Colonic mucosa (tissue), 4 donors: ENCODE results near the gene HIVEP1. TPM values are rescaled to one million over a fixed set of nuclear protein-coding genes. Genes with fewer than 3 reads are reported as not detected.

ENCODE experiments used
- DNase-seq: peaks from one replicate; pipeline ENCODE4 v3.0.0-alpha.2; 2020
- H3K27ac ChIP-seq: fragments of 200-600 bp; one replicate; pipeline ENCODE4 v1.8.0; 2021
- H3K27me3 ChIP-seq: fragments of 200-600 bp; one replicate; pipeline ENCODE4 v1.8.0; 2021
- H3K36me3 ChIP-seq: fragments of 200-600 bp; one replicate; pipeline ENCODE4 v1.8.0; 2021
- H3K4me1 ChIP-seq: fragments of 200-600 bp; one replicate; pipeline ENCODE4 v1.8.0; 2021; ENCODE audit warnings: mild to moderate bottlenecking
- H3K4me3 ChIP-seq: fragments of 200-600 bp; one replicate; pipeline ENCODE4 v1.8.0; 2021
- H3K9ac ChIP-seq, 2 donors: one replicate each; pipeline ENCODE4 v1.7.0; 2013; ENCODE audit warnings: control low read depth in 2 of 2, low read depth in 2 of 2, low read length in 2 of 2
- H3K9me3 ChIP-seq: fragments of 200-600 bp; one replicate; pipeline ENCODE4 v1.8.0; 2021
- intact Hi-C: fragments of 100-400 bp; cut with DNase I; formaldehyde crosslinking; loops from one replicate; pipeline ENCODE4 v1.14.1; 2022
- total RNA-seq, 2 donors: library from RNA; stranded (reverse); fragmentation: NEBNext Ultra II Directional in 1 of 2; extraction: Animal tissue kit (Norgen Biotek cat#: 25700) in 1 of 2; gene quantifications; one replicate each; pipeline ENCODE4 v1.2.1, GENCODE V29; 2021
- TF ChIP-seq, protein P1 (sequence below): fragments of 200-600 bp; IDR thresholded peaks from one replicate; pipeline ENCODE4 v1.8.0; 2022; ENCODE audit warnings: antibody characterized with exemption, mild to moderate bottlenecking
- donor health status: healthy.
- donor health status: DM: no; HTN: no; CAD: no.
- donor health status: DM: no; HTN: no; CAD: no.

HIVEP1 gene
- total RNA-seq, 2 donors from 2014 or later, result 22.2 to 27.9 TPM

DNA sequence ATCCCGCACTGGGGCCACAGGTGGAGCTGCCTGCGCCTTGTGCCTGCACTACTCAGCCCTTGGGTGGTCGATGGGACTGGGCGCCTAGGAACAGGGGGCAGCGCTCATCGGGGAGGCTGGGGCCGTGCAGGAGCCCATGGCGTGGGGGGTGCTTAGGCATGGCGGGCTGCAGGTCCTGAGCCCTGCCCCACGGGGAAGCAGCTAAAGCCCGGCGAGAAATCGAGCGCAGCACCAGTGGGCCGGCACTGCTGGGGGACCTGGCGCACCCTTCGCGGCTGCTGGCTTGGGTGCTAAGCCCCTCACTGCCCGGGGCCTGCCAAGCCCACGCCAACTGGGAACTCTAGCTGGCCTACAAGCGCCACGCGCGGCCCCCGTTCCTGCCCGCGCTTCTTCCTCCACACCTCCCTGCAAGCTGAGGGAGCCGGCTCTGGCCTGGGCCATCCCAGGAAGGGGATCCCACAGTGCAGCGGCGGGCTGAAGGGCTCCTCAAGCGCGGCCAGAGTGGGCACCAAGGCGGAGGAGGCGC is 5.8 kb downstream of the HIVEP1 start:
- no peak overlapping the region for H3K27ac ChIP-seq
- H3K9me3 ChIP-seq, result no peaks in the 10 kb centered on the region
- H3K9ac ChIP-seq, result no peak overlapping the region
- H3K4me3 ChIP-seq, result no peak overlapping the region
- no peak for DNase-seq
- H3K27me3 ChIP-seq, result no peaks in the 10 kb centered on the region
- intact Hi-C loops, result no loop called here
- H3K36me3 ChIP-seq, result no peaks in the 10 kb centered on the region
- H3K4me1 ChIP-seq, result no peaks in the 10 kb centered on the region
- TF ChIP-seq, protein P1, sequence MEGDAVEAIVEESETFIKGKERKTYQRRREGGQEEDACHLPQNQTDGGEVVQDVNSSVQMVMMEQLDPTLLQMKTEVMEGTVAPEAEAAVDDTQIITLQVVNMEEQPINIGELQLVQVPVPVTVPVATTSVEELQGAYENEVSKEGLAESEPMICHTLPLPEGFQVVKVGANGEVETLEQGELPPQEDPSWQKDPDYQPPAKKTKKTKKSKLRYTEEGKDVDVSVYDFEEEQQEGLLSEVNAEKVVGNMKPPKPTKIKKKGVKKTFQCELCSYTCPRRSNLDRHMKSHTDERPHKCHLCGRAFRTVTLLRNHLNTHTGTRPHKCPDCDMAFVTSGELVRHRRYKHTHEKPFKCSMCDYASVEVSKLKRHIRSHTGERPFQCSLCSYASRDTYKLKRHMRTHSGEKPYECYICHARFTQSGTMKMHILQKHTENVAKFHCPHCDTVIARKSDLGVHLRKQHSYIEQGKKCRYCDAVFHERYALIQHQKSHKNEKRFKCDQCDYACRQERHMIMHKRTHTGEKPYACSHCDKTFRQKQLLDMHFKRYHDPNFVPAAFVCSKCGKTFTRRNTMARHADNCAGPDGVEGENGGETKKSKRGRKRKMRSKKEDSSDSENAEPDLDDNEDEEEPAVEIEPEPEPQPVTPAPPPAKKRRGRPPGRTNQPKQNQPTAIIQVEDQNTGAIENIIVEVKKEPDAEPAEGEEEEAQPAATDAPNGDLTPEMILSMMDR, result no peak

DNA sequence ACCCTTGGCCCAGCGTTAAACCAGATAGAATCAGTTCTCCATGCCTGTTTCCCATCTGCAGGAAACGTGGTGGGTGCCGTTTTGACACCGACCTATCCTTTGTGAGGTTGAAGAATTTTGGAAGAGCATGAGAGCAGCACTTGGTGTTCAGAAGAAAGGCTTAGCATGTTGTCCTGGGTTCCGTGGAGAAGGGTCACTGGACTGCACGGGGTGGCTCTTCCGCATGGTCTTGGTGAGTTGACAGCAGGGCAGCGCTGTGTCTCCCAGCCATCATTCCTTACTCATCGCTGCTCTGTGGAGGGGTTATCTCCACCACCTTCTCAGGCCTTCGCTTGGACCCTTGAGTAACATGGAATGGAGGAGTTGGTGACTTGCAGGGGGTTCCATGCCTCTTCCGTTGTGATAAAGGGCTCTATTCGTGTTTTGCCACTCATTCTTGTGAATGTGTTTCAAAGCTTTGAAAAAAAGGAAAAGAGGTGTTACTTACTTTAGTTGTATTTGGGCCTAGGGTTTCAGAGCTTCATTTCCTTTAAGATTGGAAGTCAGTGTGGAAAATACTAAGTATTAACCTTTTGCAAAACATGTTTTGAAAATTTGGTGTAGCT is 8.2 kb downstream of the HIVEP1 start:
- no peak overlapping the region for H3K9ac ChIP-seq
- TF ChIP-seq, protein P1, result no peak
- H3K4me3 ChIP-seq, result no peak overlapping the region
- H3K27me3 ChIP-seq, result no peaks in the 10 kb centered on the region
- intact Hi-C loops, result no loop called here
- H3K9me3 ChIP-seq, result no peaks in the 10 kb centered on the region
- no peaks in the 10 kb centered on the region for H3K36me3 ChIP-seq
- DNase-seq, result no peak
- H3K27ac ChIP-seq, result no peak overlapping the region
- H3K4me1 ChIP-seq, result peaks cover 3% of the 10 kb centered on the region

DNA sequence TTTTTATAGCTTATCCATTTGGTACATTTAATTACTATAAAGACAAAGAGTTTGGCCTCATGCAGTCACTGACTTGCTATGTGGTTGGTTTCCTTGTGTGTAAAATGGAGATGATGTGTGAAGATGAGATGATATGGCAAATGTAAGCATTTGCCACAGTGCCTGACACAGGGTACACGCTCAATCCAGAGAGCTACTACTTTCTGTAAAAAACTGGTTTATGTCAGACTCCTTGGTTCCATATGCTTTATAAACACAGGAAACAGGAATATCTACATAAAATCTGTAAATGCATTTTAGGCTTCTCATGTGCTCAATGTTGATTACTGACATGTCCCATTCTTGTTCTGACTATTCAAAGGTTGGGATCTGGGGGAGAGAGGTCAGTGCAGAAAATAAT is 10.4 kb downstream of the HIVEP1 start:
- no peaks in the 10 kb centered on the region for H3K27me3 ChIP-seq
- no peaks in the 10 kb centered on the region for H3K9me3 ChIP-seq
- no peak overlapping the region for H3K27ac ChIP-seq
- TF ChIP-seq, protein P1, result no peak
- H3K36me3 ChIP-seq, result no peaks in the 10 kb centered on the region
- peaks cover 3% of the 10 kb centered on the region for H3K4me1 ChIP-seq
- H3K9ac ChIP-seq, result no peak overlapping the region
- H3K4me3 ChIP-seq, result no peak overlapping the region
- no peak for DNase-seq
- intact Hi-C loops, result no loop called here

DNA sequence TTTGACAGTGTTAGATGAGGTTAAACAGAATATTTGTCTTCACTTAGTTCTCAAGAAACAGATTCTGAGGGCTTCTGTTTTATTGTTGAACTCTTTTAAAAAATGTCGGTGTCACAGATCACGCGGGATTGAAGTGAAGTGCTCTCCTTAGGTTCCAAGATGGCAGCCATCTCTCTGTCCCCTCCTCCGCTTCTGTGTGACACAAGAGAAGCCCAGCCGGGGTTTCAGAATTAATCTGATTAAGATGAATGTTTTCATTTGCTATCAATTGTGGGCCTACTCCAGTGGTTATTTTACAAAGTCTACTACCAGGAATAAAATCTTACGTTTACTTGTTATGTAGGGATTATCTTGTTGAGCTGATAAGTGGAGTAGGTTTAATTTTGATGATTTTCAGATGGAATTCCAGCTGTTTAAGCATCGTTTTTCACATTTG is 10.9 kb downstream of the HIVEP1 start:
- intact Hi-C loops, result no loop called here
- H3K27ac ChIP-seq, result no peak overlapping the region

DNA sequence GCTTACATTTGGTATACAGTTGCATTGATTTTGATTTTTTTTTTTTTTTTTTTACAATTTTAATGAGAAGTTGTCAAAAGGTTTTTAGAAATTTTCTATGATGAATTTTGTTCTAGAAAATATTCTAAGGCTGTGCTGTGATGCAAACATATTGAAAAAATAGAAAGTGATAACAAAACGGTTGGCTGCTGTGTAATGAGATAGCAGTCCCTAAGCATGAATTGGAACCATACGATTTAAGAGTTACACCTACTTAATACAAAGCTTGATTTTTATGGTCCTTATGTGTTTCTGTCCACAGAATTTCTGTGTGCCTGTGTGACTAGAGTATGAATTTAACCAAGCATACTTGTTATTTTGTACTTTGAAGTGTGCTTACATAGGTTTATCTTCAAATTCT is 12.1 kb downstream of the HIVEP1 start:
- H3K9ac ChIP-seq, result no peak overlapping the region
- TF ChIP-seq, protein P1, result no peak
- H3K27ac ChIP-seq, result peak overlapping the region; percentile 35
- no peak for DNase-seq
- H3K36me3 ChIP-seq, result no peaks in the 10 kb centered on the region
- no peaks in the 10 kb centered on the region for H3K9me3 ChIP-seq
- no peak overlapping the region for H3K4me3 ChIP-seq
- peaks cover 11% of the 10 kb centered on the region for H3K4me1 ChIP-seq
- intact Hi-C loops, result no loop called here
- H3K27me3 ChIP-seq, result no peaks in the 10 kb centered on the region

More for the DNA sequence above, 10.9 kb downstream of the HIVEP1 start:
- no peak for DNase-seq
- Histone ChIP-seq H3K27me3 (no peaks in the 10 kb centered on the region), H3K9me3 (no peaks in the 10 kb centered on the region), H3K4me3 (no peak overlapping the region), H3K4me1 (peaks cover 4% of the 10 kb centered on the region), H3K9ac (no peak overlapping the region), H3K36me3 (no peaks in the 10 kb centered on the region)
- TF ChIP-seq, protein P1, result no peak
